Measurements from ENCODE around the gene SERPINA12. TPM values are rescaled to one million over a fixed set of nuclear protein-coding genes. Genes with fewer than 3 reads are reported as not detected.

SERPINA12 gene
- total and polyA plus RNA-seq, 2 of the 13 experiments (the other 11 are each of a cell fraction or from before 2014, with no cell fraction given), result 0.08 TPM; not detected in 1

DNA sequence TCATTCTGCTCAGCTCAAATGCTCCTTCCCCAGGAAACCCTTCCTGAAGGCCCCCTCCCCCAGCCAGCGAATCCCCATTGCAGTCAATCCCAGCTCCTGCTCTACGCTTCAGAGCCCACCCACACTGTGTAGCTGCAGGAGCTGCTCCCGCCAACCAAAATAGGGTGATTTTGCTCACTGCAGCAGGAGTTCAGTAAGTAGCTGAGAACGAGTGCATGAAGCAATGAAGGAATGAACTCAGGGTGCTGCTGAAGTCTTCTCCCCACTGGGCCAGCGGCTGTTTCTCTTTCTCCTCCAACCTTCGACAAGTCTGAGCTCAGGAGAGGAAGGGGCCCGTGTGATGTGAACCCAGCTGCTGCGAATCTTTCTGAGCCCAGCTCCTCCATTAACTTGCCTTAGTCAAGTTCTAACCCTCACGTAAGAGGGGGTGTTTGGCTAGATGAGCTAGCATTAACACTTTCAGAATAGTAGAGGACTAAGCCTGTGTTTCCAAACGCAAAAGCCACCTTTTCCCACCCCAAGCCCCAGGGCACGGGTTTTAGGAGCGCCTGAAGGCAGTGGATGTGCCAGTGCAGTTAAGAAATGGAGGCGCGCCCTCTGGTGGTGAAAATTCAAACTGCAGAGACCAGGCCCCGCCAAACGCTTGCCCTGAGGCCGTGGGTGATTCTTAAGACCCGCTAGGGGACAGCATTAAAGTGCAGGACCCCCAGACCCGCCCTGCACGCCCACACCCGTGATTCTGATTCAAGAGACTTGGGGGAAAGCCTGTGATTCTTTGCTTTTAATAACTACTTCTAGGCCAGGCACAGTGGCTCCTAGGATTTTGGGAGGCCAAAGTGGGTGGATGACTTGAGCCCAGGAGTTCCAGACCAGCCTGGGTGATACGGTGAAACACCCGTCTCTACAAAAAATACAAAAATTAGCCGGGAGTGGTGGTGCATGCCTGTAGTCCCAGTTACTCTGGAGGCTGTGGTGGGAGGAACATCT, 40.0 kb upstream of the SERPINA12 start (continued):
- TF ChIP-seq, protein P1, sequence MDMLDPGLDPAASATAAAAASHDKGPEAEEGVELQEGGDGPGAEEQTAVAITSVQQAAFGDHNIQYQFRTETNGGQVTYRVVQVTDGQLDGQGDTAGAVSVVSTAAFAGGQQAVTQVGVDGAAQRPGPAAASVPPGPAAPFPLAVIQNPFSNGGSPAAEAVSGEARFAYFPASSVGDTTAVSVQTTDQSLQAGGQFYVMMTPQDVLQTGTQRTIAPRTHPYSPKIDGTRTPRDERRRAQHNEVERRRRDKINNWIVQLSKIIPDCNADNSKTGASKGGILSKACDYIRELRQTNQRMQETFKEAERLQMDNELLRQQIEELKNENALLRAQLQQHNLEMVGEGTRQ (IDR thresholded peaks at IDR 0.05; ENCODE audit: low read depth, low read length), result no peak
- TF ChIP-seq, protein P1 (CRISPR knock-in tag; IDR thresholded peaks at IDR 0.05; ENCODE audit: borderline replicate concordance), result no peak
- TF ChIP-seq ZBTB7B (CRISPR knock-in tag; IDR thresholded peaks at IDR 0.05), result peak; percentile 41
- TF ChIP-seq ESRRA (CRISPR knock-in tag; IDR thresholded peaks at IDR 0.05; ENCODE audit: low read depth), result peak; percentile 42; the same call in 1 of the 2 replicates
- no peak for TF ChIP-seq SP2 (CRISPR knock-in tag; IDR thresholded peaks at IDR 0.05)
- TF ChIP-seq HOXA9 (CRISPR knock-in tag; IDR thresholded peaks at IDR 0.05; ENCODE audit: borderline replicate concordance), result no peak
- TF ChIP-seq PLRG1 (conservative IDR thresholded peaks at IDR 0.05), result no peak
- no peak for TF ChIP-seq FOXA1 (IDR thresholded peaks at IDR 0.05)
- no peak for TF ChIP-seq FOXA1 (CRISPR knock-in tag; IDR thresholded peaks at IDR 0.05)
- no peak for TF ChIP-seq ZNF724P (CRISPR knock-in tag; IDR thresholded peaks at IDR 0.05; ENCODE audit: borderline replicate concordance)
- TF ChIP-seq, protein P2, sequence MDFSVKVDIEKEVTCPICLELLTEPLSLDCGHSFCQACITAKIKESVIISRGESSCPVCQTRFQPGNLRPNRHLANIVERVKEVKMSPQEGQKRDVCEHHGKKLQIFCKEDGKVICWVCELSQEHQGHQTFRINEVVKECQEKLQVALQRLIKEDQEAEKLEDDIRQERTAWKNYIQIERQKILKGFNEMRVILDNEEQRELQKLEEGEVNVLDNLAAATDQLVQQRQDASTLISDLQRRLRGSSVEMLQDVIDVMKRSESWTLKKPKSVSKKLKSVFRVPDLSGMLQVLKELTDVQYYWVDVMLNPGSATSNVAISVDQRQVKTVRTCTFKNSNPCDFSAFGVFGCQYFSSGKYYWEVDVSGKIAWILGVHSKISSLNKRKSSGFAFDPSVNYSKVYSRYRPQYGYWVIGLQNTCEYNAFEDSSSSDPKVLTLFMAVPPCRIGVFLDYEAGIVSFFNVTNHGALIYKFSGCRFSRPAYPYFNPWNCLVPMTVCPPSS (IDR thresholded peaks at IDR 0.05), result no peak
- no peak for TF ChIP-seq TBL1XR1 (IDR thresholded peaks at IDR 0.05; ENCODE audit: borderline replicate concordance, low read length, partially characterized antibody)
- TF ChIP-seq, protein P3, sequence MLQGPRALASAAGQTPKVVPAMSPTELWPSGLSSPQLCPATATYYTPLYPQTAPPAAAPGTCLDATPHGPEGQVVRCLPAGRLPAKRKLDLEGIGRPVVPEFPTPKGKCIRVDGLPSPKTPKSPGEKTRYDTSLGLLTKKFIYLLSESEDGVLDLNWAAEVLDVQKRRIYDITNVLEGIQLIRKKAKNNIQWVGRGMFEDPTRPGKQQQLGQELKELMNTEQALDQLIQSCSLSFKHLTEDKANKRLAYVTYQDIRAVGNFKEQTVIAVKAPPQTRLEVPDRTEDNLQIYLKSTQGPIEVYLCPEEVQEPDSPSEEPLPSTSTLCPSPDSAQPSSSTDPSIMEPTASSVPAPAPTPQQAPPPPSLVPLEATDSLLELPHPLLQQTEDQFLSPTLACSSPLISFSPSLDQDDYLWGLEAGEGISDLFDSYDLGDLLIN (CRISPR knock-in tag; IDR thresholded peaks at IDR 0.05; ENCODE audit: borderline replicate concordance), result no peak
- TF ChIP-seq, protein P4, sequence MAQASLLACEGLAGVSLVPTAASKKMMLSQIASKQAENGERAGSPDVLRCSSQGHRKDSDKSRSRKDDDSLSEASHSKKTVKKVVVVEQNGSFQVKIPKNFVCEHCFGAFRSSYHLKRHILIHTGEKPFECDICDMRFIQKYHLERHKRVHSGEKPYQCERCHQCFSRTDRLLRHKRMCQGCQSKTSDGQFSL (CRISPR knock-in tag; IDR thresholded peaks at IDR 0.05), result no peak
- TF ChIP-seq KDM6A (CRISPR knock-in tag; IDR thresholded peaks at IDR 0.05; ENCODE audit: low read depth), result no peak
- no peak for TF ChIP-seq KLF11 (CRISPR knock-in tag; IDR thresholded peaks at IDR 0.05)
- no peak for TF ChIP-seq MZF1 (CRISPR knock-in tag; IDR thresholded peaks at IDR 0.05; ENCODE audit: borderline replicate concordance)
- no peak for TF ChIP-seq RBAK (CRISPR knock-in tag; IDR thresholded peaks at IDR 0.05)
- TF ChIP-seq KLF12 (CRISPR knock-in tag; IDR thresholded peaks at IDR 0.05; ENCODE audit: borderline replicate concordance), result no peak
- TF ChIP-seq ZNF766 (CRISPR knock-in tag; IDR thresholded peaks at IDR 0.05; ENCODE audit: borderline replicate concordance), result no peak
- no peak for TF ChIP-seq RBFOX2 (IDR thresholded peaks at IDR 0.05; ENCODE audit: low read depth, low read length)
- TF ChIP-seq, protein P5, sequence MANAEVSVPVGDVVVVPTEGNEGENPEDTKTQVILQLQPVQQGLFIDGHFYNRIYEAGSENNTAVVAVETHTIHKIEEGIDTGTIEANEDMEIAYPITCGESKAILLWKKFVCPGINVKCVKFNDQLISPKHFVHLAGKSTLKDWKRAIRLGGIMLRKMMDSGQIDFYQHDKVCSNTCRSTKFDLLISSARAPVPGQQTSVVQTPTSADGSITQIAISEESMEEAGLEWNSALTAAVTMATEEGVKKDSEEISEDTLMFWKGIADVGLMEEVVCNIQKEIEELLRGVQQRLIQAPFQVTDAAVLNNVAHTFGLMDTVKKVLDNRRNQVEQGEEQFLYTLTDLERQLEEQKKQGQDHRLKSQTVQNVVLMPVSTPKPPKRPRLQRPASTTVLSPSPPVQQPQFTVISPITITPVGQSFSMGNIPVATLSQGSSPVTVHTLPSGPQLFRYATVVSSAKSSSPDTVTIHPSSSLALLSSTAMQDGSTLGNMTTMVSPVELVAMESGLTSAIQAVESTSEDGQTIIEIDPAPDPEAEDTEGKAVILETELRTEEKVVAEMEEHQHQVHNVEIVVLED (CRISPR knock-in tag; IDR thresholded peaks at IDR 0.05; ENCODE audit: borderline replicate concordance), result no peak
- TF ChIP-seq ZNF350 (CRISPR knock-in tag; IDR thresholded peaks at IDR 0.05; ENCODE audit: borderline replicate concordance, low read depth), result no peak
- TF ChIP-seq NFIC (IDR thresholded peaks at IDR 0.05; ENCODE audit: low read length), result no peak

Data from HepG2 (cell line).